Psoas muscle (tissue), 8 donors: ENCODE measurements around the gene ADAMTS2. TPM values are rescaled to one million over a fixed set of nuclear protein-coding genes. Genes with fewer than 3 reads are reported as not detected.
A peak's percentile ranks its signal among the peaks of the same experiment; 100 is the strongest.

Experiments
- ATAC-seq, 4 donors: fragments of 200-7000 bp; cut with Tn5 transposase; one replicate each; pipeline ENCODE4 v1.9.1; 2020; ENCODE audit warnings: moderate library complexity in 3 of 4, mild to moderate bottlenecking in 2 of 4
- DNase-seq, 2 donors: peaks; one replicate each; pipeline ENCODE4 v3.0.0-alpha.2; 2020
- H3K27ac ChIP-seq: fragments of 200-600 bp; one replicate; pipeline ENCODE4 v1.8.0; 2022
- H3K27me3 ChIP-seq, 3 donors: fragments of 200-600 bp in 1 of 3; one replicate each; pipeline versions ENCODE4 v1.6.1 to v1.8.0; 2013 to 2022; ENCODE audit warnings: low read length in 2 of 3, mild to moderate bottlenecking in 2 of 3, moderate library complexity in 1 of 3; ENCODE audit not compliant: insufficient read depth in 3 of 3
- H3K36me3 ChIP-seq, 2 donors: fragments of 200-600 bp in 1 of 2; one replicate each; pipeline versions ENCODE4 v1.6.1 to v1.8.0; 2013 to 2022; ENCODE audit warnings: low read depth in 1 of 2, mild to moderate bottlenecking in 1 of 2, moderate library complexity in 1 of 2; ENCODE audit not compliant: insufficient read depth in 1 of 2
- H3K4me1 ChIP-seq: fragments of 200-600 bp; one replicate; pipeline ENCODE4 v1.8.0; 2022
- H3K4me3 ChIP-seq: fragments of 200-600 bp; one replicate; pipeline ENCODE4 v1.8.0; 2022; ENCODE audit warnings: mild to moderate bottlenecking
- H3K9me3 ChIP-seq: fragments of 200-600 bp; one replicate; pipeline ENCODE4 v1.8.0; 2022
- CTCF ChIP-seq: fragments of 200-600 bp; IDR thresholded peaks from one replicate; pipeline ENCODE4 v1.8.0; 2022; ENCODE audit warnings: antibody characterized with exemption
- WGBS, 3 donors: extraction: QIAGEN DNeasy Blood & Tissue Kit; methylation state at CpG; one replicate each; pipeline versions ENCODE4 v1.1.6 to v1.1.7; 2013; 5-methylcytosine and 5-hydroxymethylcytosine counted together
- intact Hi-C, 2 donors: fragments of 100-400 bp; cut with DNase I; formaldehyde crosslinking; loops; one replicate each; pipeline versions ENCODE4 v1.11.0 to v1.14.2; 2022
- polyA plus RNA-seq, 3 donors: library from polyadenylated mRNA; stranded (reverse); fragments of 200-250 nt; gene quantifications; one replicate each; pipeline ENCODE4 v1.2.3, GENCODE V29; 2013
- total RNA-seq, 4 donors: library from RNA; stranded (reverse); fragmentation: NEBNext Ultra II Directional in 2 of 4; extraction: Animal tissue kit (Norgen Biotek cat#: 25700) in 2 of 4; gene quantifications; one replicate each; pipeline versions ENCODE4 v1.2.1 to v1.2.4, GENCODE V29; 2021 to 2023
- donor health status: healthy with polysubstance abuse.
- donor health status: DM: no; HTN: no; CAD: no; lungs with moderate emphysema.
- donor health status: Bipolar disorder and iron deficiency.
- donor health status: healthy.
- donor health status: DM: yes; HTN: yes; CAD: no.
- donor health status: DM: no; HTN: no; CAD: no.
- donor health status: DM: no; HTN: no; CAD: no.
- donor health status: DM: yes; HTN: yes; CAD: no.

ADAMTS2 gene
- total and polyA plus RNA-seq, 7 donors = 0.83 to 3.7 (median 2.0) TPM

GRCh38 chr5:179251276-179251969 lies 93.8 kb downstream of the ADAMTS2 start:
- Histone ChIP-seq H3K27me3 (no peaks in the 10 kb centered on the region), H3K4me3 (no peak overlapping the region), H3K36me3 (no peaks in the 10 kb centered on the region), H3K27ac (no peak overlapping the region), H3K9me3 (no peaks in the 10 kb centered on the region), H3K4me1 (no peaks in the 10 kb centered on the region)
- DNase-seq (no peak), ATAC-seq (no peak)
- intact Hi-C loops = no loop called here
- WGBS, 3 donors = 90 to 93% (median 91%) methylated on average over 8 of the region's 8 CpGs
- TF ChIP-seq CTCF = no peak

GRCh38 chr5:179250561-179251225 lies 94.6 kb downstream of the ADAMTS2 start:
- Histone ChIP-seq H3K4me1 (no peaks in the 10 kb centered on the region), H3K27ac (no peak overlapping the region), H3K36me3 (no peaks in the 10 kb centered on the region), H3K4me3 (no peak overlapping the region), H3K9me3 (no peaks in the 10 kb centered on the region), H3K27me3 (no peaks in the 10 kb centered on the region)
- 92 to 98% (median 95%) methylated on average over 12 to 13 of the region's 13 CpGs for WGBS, 3 donors
- DNase-seq (no peak), ATAC-seq (no peak)
- intact Hi-C loops = no loop called here
- no peak for TF ChIP-seq CTCF

- ATAC-seq = no peak
- Histone ChIP-seq H3K4me3 (no peak overlapping the region), H3K4me1 (no peaks in the 10 kb centered on the region), H3K27me3 (no peaks in the 10 kb centered on the region), H3K36me3 (no peaks in the 10 kb centered on the region), H3K9me3 (no peaks in the 10 kb centered on the region), H3K27ac (no peak overlapping the region)
- WGBS, 3 donors = 96 to 99% (median 98%) methylated on average over 2 of the region's 2 CpGs
- no peak for DNase-seq
- intact Hi-C loops = no loop called here
- no peak for TF ChIP-seq CTCF
These were observed 99.0 kb downstream of the ADAMTS2 start for GRCh38 chr5:179246227-179246626.

GRCh38 chr5:179245031-179245430 lies 100.2 kb downstream of the ADAMTS2 start:
- Histone ChIP-seq H3K9me3 (no peaks in the 10 kb centered on the region), H3K4me3 (no peak overlapping the region), H3K36me3 (no peaks in the 10 kb centered on the region), H3K4me1 (no peaks in the 10 kb centered on the region), H3K27me3 (peaks cover 0 to 3% (median 0%) of the 10 kb centered on the region in 3 donors), H3K27ac (no peak overlapping the region)
- DNase-seq = peak in 1 of 2 donors; percentile 41
- intact Hi-C loops = no loop called here
- no peak for ATAC-seq
- 27 to 46% (median 31%) methylated on average over 4 of the region's 4 CpGs for WGBS, 3 donors
- no peak for TF ChIP-seq CTCF
